Kidney (tissue), 14 donors: ENCODE results near the gene GOLGA8J. TPM values are rescaled to one million over a fixed set of nuclear protein-coding genes. Genes with fewer than 3 reads are reported as not detected.

Source experiments
- DNase-seq, 5 donors: peaks; one replicate each; pipeline ENCODE4 v3.0.0-alpha.2; 2013 to 2020
- FAIRE-seq: peaks from 2 replicates; lab custom pipeline; 2012; peaks lifted over from hg19 to GRCh38; lab: Jason Lieb, UNC
- H3K27ac ChIP-seq, 2 donors: one replicate each; pipeline ENCODE4 v1.7.0; 2013; ENCODE audit warnings: low read depth in 2 of 2, low read length in 2 of 2, inconsistent platforms in 1 of 2
- H3K27me3 ChIP-seq: one replicate; pipeline ENCODE4 v1.7.1; 2013; ENCODE audit warnings: low read length, inconsistent platforms; ENCODE audit not compliant: control insufficient read depth, insufficient read depth
- H3K36me3 ChIP-seq, 3 donors: one replicate each; pipeline versions ENCODE4 v1.7.0 to v1.7.1; 2013; ENCODE audit warnings: low read length in 3 of 3, control low read depth in 1 of 3, inconsistent platforms in 1 of 3; ENCODE audit not compliant: insufficient read depth in 3 of 3, control insufficient read depth in 2 of 3
- H3K4me1 ChIP-seq, 3 donors: one replicate each; pipeline versions ENCODE4 v1.7.0 to v1.7.1; 2013; ENCODE audit warnings: low read length in 3 of 3, inconsistent platforms in 1 of 3, low read depth in 1 of 3; ENCODE audit not compliant: control insufficient read depth in 2 of 3, insufficient read depth in 2 of 3
- H3K4me3 ChIP-seq, 3 donors: one replicate each; pipeline versions ENCODE4 v1.7.0 to v1.8.1; 2013; ENCODE audit warnings: low read length in 3 of 3, control low read depth in 1 of 3, inconsistent platforms in 1 of 3
- H3K9ac ChIP-seq, 3 donors: one replicate each; pipeline versions ENCODE4 v1.7.0 to v1.7.1; 2013; ENCODE audit warnings: low read length in 3 of 3, control low read depth in 1 of 3, inconsistent platforms in 1 of 3
- H3K9me3 ChIP-seq, 3 donors: one replicate each; pipeline versions ENCODE4 v1.7.0 to v1.7.1; 2013; ENCODE audit warnings: low read length in 3 of 3, control low read depth in 1 of 3, inconsistent platforms in 1 of 3; ENCODE audit not compliant: control insufficient read depth in 2 of 3, insufficient read depth in 1 of 3
- CTCF ChIP-seq: IDR thresholded peaks from 3 replicates; pipeline ENCODE4 v1.5.1; 2012; ENCODE audit warnings: mild to moderate bottlenecking, moderate library complexity, borderline replicate concordance; ENCODE audit not compliant: insufficient read depth; ENCODE audit errors: extremely low read depth
- intact Hi-C: fragments of 100-400 bp; cut with DNase I; formaldehyde crosslinking; loops from one replicate; pipeline ENCODE4 v1.11.1; 2022
- polyA plus RNA-seq: library from polyadenylated mRNA; stranded (reverse); fragments of 350-450 nt; fragmentation: Illumina TruSeq; extraction: RNeasy Lipid Tissue Mini Kit (QIAGEN cat#74804); gene quantifications from one replicate; pipeline ENCODE4 v1.2.3, GENCODE V29; 2014; ENCODE audit warnings: low read depth, low replicate concordance; ENCODE audit not compliant: insufficient read depth
- total RNA-seq: library from RNA; stranded (reverse); fragmentation: NEBNext Ultra II Directional; extraction: Animal tissue kit (Norgen Biotek cat#: 25700); gene quantifications from one replicate; pipeline ENCODE4 v1.2.1, GENCODE V29; 2021
- donor health status: control.
- donor health status: control.
- donor health status: control.
- donor health status: control.
- donor health status: control.
- donor health status: DM: yes; HTN: yes; CAD: no.
- donor health status: Normal renal cell carcinoma (clear cell type).

Gene GOLGA8J
- total and polyA plus RNA-seq, 2 donors from 2014 or later: not detected

- Histone ChIP-seq H3K4me1 (no peaks in the 10 kb centered on the region), H3K36me3 (no peaks in the 10 kb centered on the region), H3K27ac (no peak overlapping the region), H3K9ac (no peak overlapping the region), H3K4me3 (no peak overlapping the region), H3K27me3 (no peaks in the 10 kb centered on the region), H3K9me3 (no peaks in the 10 kb centered on the region)
- FAIRE-seq (no peak), DNase-seq (peak in 1 of 5 donors; percentile 16)
- intact Hi-C loops: no loop called here
- no peak for TF ChIP-seq CTCF
Observed at GRCh38 chr15:30046430-30046829, 36.3 kb upstream of the GOLGA8J start.

- intact Hi-C loops: no loop called here
Observed at GRCh38 chr15:30055604-30056003, 27.2 kb upstream of the GOLGA8J start.

GRCh38 chr15:30056166-30056565 lies 26.6 kb upstream of the GOLGA8J start:
- DNase-seq (peak in 1 of 5 donors; percentile 28), FAIRE-seq (no peak)
- Histone ChIP-seq H3K27me3 (no peaks in the 10 kb centered on the region), H3K27ac (no peak overlapping the region), H3K36me3 (no peaks in the 10 kb centered on the region), H3K9ac (no peak overlapping the region), H3K4me1 (no peaks in the 10 kb centered on the region), H3K4me3 (no peak overlapping the region), H3K9me3 (no peaks in the 10 kb centered on the region)
- intact Hi-C loops: no loop called here
- TF ChIP-seq CTCF: no peak

More at GRCh38 chr15:30055604-30056003, 27.2 kb upstream of the GOLGA8J start:
- H3K27me3 ChIP-seq: no peaks in the 10 kb centered on the region
- no peak for FAIRE-seq
- H3K4me1 ChIP-seq: no peaks in the 10 kb centered on the region
- DNase-seq: no peak
- H3K4me3 ChIP-seq: no peak overlapping the region
- H3K27ac ChIP-seq: no peak overlapping the region
- H3K9me3 ChIP-seq: no peaks in the 10 kb centered on the region
- TF ChIP-seq CTCF: no peak
- H3K9ac ChIP-seq: no peak overlapping the region
- H3K36me3 ChIP-seq: no peaks in the 10 kb centered on the region

- no peak for DNase-seq
- no peaks in the 10 kb centered on the region for H3K27me3 ChIP-seq
- H3K27ac ChIP-seq: no peak overlapping the region
- H3K9me3 ChIP-seq: no peaks in the 10 kb centered on the region
- H3K36me3 ChIP-seq: no peaks in the 10 kb centered on the region
- no peak overlapping the region for H3K4me3 ChIP-seq
- no peaks in the 10 kb centered on the region for H3K4me1 ChIP-seq
- FAIRE-seq: no peak
- intact Hi-C loops: no loop called here
- TF ChIP-seq CTCF: no peak
- no peak overlapping the region for H3K9ac ChIP-seq
Observed at GRCh38 chr15:30059771-30060170, 23.0 kb upstream of the GOLGA8J start.
